GM18505 (cell line): ENCODE data around the gene NFATC4.
A peak's percentile ranks its signal among the peaks of the same experiment; 100 is the strongest.

Source experiments
- ATAC-seq: cut with Tn5 transposase; IDR thresholded peaks from one replicate; pipeline ENCODE4 v1.9.1; 2021; ENCODE audit not compliant: unreplicated experiment
- POLR2A ChIP-seq: IDR thresholded peaks from 4 replicates; pipeline ENCODE4 v1.6.1; 2011; ENCODE audit warnings: borderline replicate concordance; ENCODE audit not compliant: insufficient read depth, insufficient read length; ENCODE audit errors: extremely low read depth

The NFATC4 gene

DNA sequence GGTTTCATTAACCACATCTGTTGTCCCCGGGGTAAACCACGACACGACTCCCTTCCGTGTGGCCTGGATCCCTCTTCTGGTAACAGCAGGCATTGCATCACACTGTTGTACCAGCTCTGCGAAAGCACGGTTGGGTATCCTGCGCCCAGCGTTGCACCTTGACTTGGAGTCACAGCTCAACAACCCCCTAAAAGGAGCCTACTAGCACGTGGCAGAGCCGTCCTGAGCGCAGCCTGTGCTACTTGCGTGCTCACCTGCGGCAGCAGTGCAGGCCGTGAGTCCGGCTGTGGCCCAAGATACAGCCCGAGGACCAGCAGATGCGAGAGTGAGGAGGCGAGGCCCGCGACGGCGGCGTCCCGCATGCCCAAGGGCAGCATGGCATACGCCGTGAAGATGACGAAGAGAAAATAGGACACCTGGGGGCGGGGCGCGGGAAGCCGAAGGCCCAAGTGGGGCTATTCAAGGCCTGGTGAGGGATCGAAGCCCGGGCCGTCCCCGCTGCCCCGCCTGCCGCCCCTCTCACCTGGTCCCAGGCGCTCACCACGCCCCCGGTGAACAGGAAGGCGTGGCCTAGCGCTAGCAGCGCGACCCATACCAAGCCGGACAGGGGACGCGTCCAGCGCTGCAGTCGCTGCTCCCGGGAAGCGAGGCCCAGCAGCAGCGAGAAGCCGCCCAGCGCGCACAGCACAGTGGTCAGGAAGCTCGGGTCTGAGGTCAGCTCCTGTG, 35.6 kb upstream of the NFATC4 start:
- no peak for TF ChIP-seq POLR2A
- peak; percentile 75 for ATAC-seq

- ATAC-seq, result no peak
- TF ChIP-seq POLR2A, result no peak
These were observed 33.3 kb upstream of the NFATC4 start, which contains the start of gene ADCY4 for GRCh38 chr14:24334431-24335291. Gene ADCY4, minus strand, starts transcription at chr14:24335071. Its CDS starts 419 bp downstream, at chr14:24334652.

DNA sequence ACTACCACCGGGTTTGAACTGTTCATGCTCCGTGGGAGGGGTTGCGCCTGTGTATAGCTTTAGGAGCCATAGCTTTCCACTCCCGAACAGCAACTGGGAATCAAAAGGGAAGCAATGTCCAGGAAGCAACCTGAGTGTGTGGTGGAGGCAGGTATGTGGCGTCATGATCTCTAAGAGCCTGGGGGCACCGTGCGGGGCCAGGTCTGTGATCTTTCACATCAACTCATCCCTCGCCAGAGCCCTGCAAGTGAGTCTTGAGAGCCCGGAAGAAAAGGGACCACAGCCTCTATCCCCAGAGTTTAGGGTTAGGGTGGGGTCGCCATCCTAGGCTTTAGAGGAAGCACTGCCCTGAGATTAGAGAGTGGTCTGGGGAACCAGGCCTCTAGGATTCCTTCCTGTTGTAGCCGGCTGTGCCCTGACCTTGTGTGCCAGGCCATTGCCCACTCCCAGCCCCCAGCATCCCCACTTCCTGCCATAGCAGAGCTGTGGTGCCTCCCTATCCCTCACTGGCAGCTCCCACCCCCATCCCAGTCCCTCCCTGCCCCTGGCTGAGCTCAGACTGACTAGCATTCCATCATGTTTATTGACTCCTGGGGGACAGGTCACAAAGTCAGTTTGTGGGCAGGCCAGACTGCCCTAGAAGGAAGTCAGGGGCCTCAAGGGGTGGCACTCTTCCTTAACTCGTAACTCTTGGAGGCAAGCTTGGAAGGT, 32.4 kb upstream of the NFATC4 start:
- TF ChIP-seq POLR2A, result no peak
- ATAC-seq, result no peak

DNA sequence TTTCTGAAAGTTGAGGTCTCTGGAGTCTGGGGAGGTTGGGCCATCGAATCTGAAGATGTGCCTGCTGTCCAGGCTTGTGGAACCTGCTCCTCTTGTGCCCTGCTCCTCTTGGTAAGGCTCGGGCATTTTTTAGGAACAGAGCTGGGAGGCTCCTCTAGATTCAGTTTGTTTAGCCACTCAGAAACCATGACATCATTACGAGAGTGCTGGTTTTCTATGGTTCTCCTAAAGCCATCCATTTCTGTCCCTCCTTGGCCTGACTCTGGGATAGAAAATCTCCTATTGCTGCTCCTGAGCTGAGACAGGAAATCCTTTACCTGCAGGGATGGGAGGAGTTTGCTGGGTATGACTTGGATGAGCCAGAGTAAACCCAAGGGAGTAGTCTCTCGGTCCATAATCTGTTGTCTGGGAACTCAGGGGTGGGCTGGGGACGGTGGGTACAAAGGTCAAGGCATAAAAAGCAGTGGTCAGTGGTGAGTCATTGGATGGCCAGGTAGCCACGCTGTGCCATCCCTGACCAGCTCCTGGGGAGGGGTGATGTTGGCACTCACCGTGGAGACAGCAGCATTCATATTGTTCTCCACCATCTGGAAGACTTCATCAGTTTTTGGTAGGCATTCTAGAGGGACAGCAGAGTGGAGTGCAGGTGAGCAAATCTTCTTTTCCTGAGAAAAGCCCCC, 30.7 kb upstream of the NFATC4 start:
- no peak for ATAC-seq
- no peak for TF ChIP-seq POLR2A

GRCh38 chr14:24337824-24338175, 30.2 kb upstream of the NFATC4 start:
- ATAC-seq, result no peak
- no peak for TF ChIP-seq POLR2A

DNA sequence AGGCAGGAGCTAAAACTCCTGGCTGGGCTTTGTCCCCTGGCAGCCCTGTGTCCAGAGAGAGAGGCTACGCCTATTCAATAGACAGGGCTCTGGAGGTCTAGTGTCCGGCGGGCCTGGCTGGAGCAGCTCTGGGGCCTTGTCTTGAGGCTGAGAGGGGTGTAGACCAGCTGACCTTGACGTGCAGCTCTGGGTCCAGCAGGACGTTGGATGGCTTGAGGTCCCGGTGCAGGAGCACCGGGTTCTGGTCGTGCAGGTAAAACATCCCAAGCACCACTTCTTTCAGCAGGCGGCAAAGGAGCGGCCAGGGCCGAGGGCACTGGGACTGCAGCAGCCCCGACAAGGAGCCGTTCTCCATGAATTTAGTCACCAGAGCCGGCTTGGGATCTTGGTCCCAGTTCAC, 29.1 kb upstream of the NFATC4 start:
- TF ChIP-seq POLR2A, result no peak
- no peak for ATAC-seq

DNA sequence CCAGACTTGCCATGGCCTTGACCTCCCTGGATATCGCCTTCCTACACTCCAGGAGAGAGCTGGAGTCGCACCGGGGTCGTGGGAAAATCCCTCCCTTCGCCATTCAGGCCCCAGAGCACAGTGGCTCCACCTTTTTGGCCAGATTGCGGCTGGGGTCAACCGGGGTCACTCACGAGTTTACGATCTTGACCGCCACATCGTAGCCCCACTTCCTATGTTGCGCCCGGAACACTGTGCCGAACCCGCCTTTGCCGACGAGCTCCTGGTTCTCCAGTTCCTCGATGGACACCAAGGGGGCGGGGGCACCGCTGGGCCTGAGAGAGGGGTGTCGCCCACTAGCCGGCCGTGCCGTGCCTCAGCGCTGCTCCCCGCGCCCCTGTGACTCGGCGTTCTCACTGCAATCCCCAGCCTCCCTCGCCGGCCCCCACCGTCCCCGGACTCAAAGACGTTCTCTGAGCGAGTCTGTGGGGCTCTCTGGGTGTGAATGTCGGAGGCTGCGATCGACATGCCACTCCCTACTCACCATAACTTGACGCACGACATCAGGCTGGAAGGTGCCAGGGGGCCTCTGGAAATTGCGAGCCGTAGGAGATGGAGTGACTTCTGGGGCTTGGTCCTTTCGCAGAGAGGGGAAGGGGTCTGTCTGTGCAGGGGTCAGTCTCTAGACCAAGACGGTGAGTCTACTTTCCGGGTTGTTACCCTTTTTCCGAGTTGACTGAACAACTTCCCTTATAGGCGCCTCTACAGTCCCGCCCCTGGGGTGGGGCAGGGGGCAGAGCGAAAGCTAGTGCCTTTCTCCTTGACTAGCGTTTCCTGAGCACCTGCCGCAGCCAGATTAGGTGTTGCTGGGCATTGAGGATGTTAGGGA, 28.5 kb upstream of the NFATC4 start, which contains the start of gene RIPK3:
Gene RIPK3 (minus strand): TSS at position 708 of the 868 bp plus-strand sequence. CDS start 165 bp downstream, at position 543.
- TF ChIP-seq POLR2A, result peak; percentile 73
- ATAC-seq, result peak; percentile 82

GRCh38 chr14:24340606-24341005, 27.4 kb upstream of the NFATC4 start:
- no peak for TF ChIP-seq POLR2A

GRCh38 chr14:24342889-24343288, 25.1 kb upstream of the NFATC4 start:
- no peak for ATAC-seq
- TF ChIP-seq POLR2A, result no peak

More at GRCh38 chr14:24340606-24341005, 27.4 kb upstream of the NFATC4 start:
- no peak for ATAC-seq

- TF ChIP-seq POLR2A, result no peak
- no peak for ATAC-seq
These were observed 24.0 kb upstream of the NFATC4 start for GRCh38 chr14:24343795-24344660.

- ATAC-seq, result no peak
These were observed 20.9 kb upstream of the NFATC4 start for GRCh38 chr14:24347134-24347533.

More at GRCh38 chr14:24347134-24347533, 20.9 kb upstream of the NFATC4 start:
- TF ChIP-seq POLR2A, result no peak
